GM10248 (cell line): ENCODE results near the gene NTMT1.

Experiments
- CTCF ChIA-PET: fragments of 300-600 bp; sonication (Branson Sonifier 250); formaldehyde crosslinking; extraction: SDS; loops from one replicate; lab custom pipeline; 2021; ENCODE audit warnings: antibody characterized with exemption; lab: Yijun Ruan, JAX
- POLR2A ChIA-PET: fragments of 350-650 bp; sonication (Branson Sonifier 250); formaldehyde crosslinking; extraction: SDS; loops from one replicate; lab custom pipeline; 2020; ENCODE audit warnings: antibody characterized with exemption; lab: Yijun Ruan, JAX
- DNase-seq: peaks from one replicate; pipeline ENCODE4 v3.0.0; 2012; ENCODE audit errors: extremely low spot score
- CTCF ChIP-seq: IDR thresholded peaks from 2 replicates; pipeline ENCODE4 v1.5.1; 2012; ENCODE audit warnings: mild to moderate bottlenecking, low read depth; ENCODE audit errors: extremely low read depth, missing control alignments, control extremely low read depth

The NTMT1 gene

GRCh38 chr9:129626625-129627284 is 792 bp downstream of the NTMT1 start:
- TF ChIP-seq CTCF, result no peak
- ChIA-PET POLR2A (interaction anchor here (1.1 to 2.0 kb wide), 3 partner anchors 11 to 487 kb away, joined by 4 to 5 read pairs (median 5); partner anchors contain the start of gene IER5L), CTCF (interaction anchor here (1.2 to 10.3 kb wide), 7 partner anchors 13 to 491 kb away, joined by 3 to 308 read pairs (median 42); partner anchors contain the start of gene ASB6)
- DNase-seq, result no peak

GRCh38 chr9:129627556-129628440 is 1.8 kb downstream of the NTMT1 start:
- no peak for TF ChIP-seq CTCF
- DNase-seq, result no peak
- ChIA-PET POLR2A (no interaction called here), CTCF (interaction anchor here (1.2 to 10.3 kb wide), 6 partner anchors 13 to 492 kb away, joined by 3 to 308 read pairs (median 36); partner anchors contain the start of gene ASB6)

GRCh38 chr9:129628709-129629108 is 2.7 kb downstream of the NTMT1 start:
- TF ChIP-seq CTCF, result no peak
- CTCF ChIA-PET, result interaction anchor here (1.1 to 10.3 kb wide), 3 partner anchors 9 to 493 kb away, joined by 3 to 308 read pairs (median 29); partner anchors contain the start of gene ASB6
- POLR2A ChIA-PET, result no interaction called here
- no peak for DNase-seq

GRCh38 chr9:129629251-129629820 is 3.4 kb downstream of the NTMT1 start:
- ChIA-PET CTCF (interaction anchor here (1.1 to 10.3 kb wide), 3 partner anchors 9 to 493 kb away, joined by 3 to 308 read pairs (median 29); partner anchors contain the start of gene ASB6), POLR2A (no interaction called here)
- no peak for DNase-seq
- no peak for TF ChIP-seq CTCF

- no peak for DNase-seq
- ChIA-PET CTCF (interaction anchor here (0.8 to 4.3 kb wide), 5 partner anchors 11 to 487 kb away, joined by 3 to 29 read pairs (median 3); partner anchors contain the start of genes ASB6 and C9orf50), POLR2A (no interaction called here)
- TF ChIP-seq CTCF, result no peak
Observed at GRCh38 chr9:129630967-129631673, 5.2 kb downstream of the NTMT1 start.
